ENCODE results near the gene SH3PXD2A. TPM values are rescaled to one million over a fixed set of nuclear protein-coding genes. Genes with fewer than 3 reads are reported as not detected.

Gene SH3PXD2A
- total and polyA plus RNA-seq, 10 of the 15 experiments (the other 5 are each of a cell fraction or from before 2014, with no cell fraction given), result 0.63 to 14.0 (median 4.4) TPM

GRCh38 chr10:103610921-103611511 is 244.4 kb downstream of the SH3PXD2A start:
- ChIA-PET CTCF (interaction anchor here (1.2 to 3.9 kb wide), 5 partner anchors 17 to 85 kb away, joined by 3 to 36 read pairs (median 6); no protein-coding TSS in a partner anchor), SMC1A (ENCODE audit: uncharacterized antibody, unreplicated experiment) (no interaction called here), POLR2A (no interaction called here), RAD21 (ENCODE audit: unreplicated experiment) (no interaction called here)
- FAIRE-seq, result no peak
- Histone ChIP-seq H4K20me1 (ENCODE audit: control insufficient read depth, insufficient read depth) (no peaks in the 10 kb centered on the region), H3K9me3 (replicated peaks; ENCODE audit: control insufficient read depth, insufficient read depth, low read length) (no peaks in the 10 kb centered on the region), H3K9ac (ENCODE audit: control insufficient read depth, insufficient read depth, low read length) (no peak overlapping the region), H3K27ac (ENCODE audit: control insufficient read depth, insufficient read depth) (no peak overlapping the region), H2AFZ (ENCODE audit: control insufficient read depth, low read depth, low read length) (no peak overlapping the region), H3K4me3 (no peak overlapping the region), H3K36me3 (ENCODE audit: control insufficient read depth in 2 of 2, insufficient read depth in 2 of 2, low read length in 1 of 2) (peaks cover 10 to 30% of the 10 kb centered on the region in 2 experiments; a peak in 3 of 4 replicates), H3K79me2 (ENCODE audit: control insufficient read depth, insufficient read depth, low read length) (no peaks in the 10 kb centered on the region), H3K4me2 (ENCODE audit: control insufficient read depth, insufficient read depth) (no peak overlapping the region), H3K4me1 (ENCODE audit: control insufficient read depth, insufficient read depth, low read length) (no peaks in the 10 kb centered on the region), H3K27me3 (replicated peaks in 1 of 2; ENCODE audit: control insufficient read depth in 2 of 2, insufficient read depth in 2 of 2, low read length in 1 of 2) (no peaks in the 10 kb centered on the region)
- intact Hi-C loops (cut with micrococcal nuclease; ENCODE audit: unreplicated experiment) (no loop called here), in situ Hi-C loops (cut with MboI) (no loop called here)
- no TSS peak for BruUV-seq (replicated peaks)
- TF ChIP-seq GABPA (IDR thresholded peaks at IDR 0.05; ENCODE audit: low read depth), result no peak
- no peak for TF ChIP-seq CEBPB (IDR thresholded peaks at IDR 0.05; ENCODE audit: borderline replicate concordance in 1 of 2, low read depth in 2 of 2, low read length in 2 of 2)
- no peak for TF ChIP-seq FOXM1 (IDR thresholded peaks at IDR 0.05; ENCODE audit: low read depth, low read length)
- TF ChIP-seq POLR2AphosphoS2 (IDR thresholded peaks at IDR 0.05; ENCODE audit: low read depth, low read length), result no peak
- TF ChIP-seq CHD2 (IDR thresholded peaks at IDR 0.05; ENCODE audit: borderline replicate concordance, low read depth, low read length), result no peak
- TF ChIP-seq JUND (IDR thresholded peaks at IDR 0.05; ENCODE audit: low read depth, low read length), result no peak
- no peak for TF ChIP-seq RELA (IDR thresholded peaks at IDR 0.05; ENCODE audit: borderline replicate concordance, partially characterized antibody)
- no peak for TF ChIP-seq EGR1 (IDR thresholded peaks at IDR 0.05; ENCODE audit: borderline replicate concordance in 1 of 2, low read depth in 2 of 2, low read length in 2 of 2)
- TF ChIP-seq BRCA1 (IDR thresholded peaks at IDR 0.05; ENCODE audit: low read depth, low read length), result no peak
- TF ChIP-seq E4F1 (IDR thresholded peaks at IDR 0.05; ENCODE audit: borderline replicate concordance, partially characterized antibody), result no peak
- TF ChIP-seq SKIL (IDR thresholded peaks at IDR 0.05; ENCODE audit: low read depth, poor library complexity, severe bottlenecking), result no peak
- no peak for TF ChIP-seq EED (IDR thresholded peaks at IDR 0.05; ENCODE audit: low read depth)
- no peak for TF ChIP-seq NFYA (IDR thresholded peaks at IDR 0.05; ENCODE audit: borderline replicate concordance, low read depth, low read length)
- no peak for TF ChIP-seq HDAC2 (IDR thresholded peaks at IDR 0.05)
- DNase-seq (ENCODE audit: low read depth, low spot score), result no peak
- no peak for ATAC-seq
- 67% methylated on average over 9 of the region's 9 CpGs for WGBS (ENCODE audit: insufficient coverage, insufficient replicate concordance, low lambda C conversion rate, missing lambda C conversion rate)

All from GM12878 (cell line).